Liver (tissue), 9 donors: ENCODE measurements around the gene ARL6IP6. TPM values are rescaled to one million over a fixed set of nuclear protein-coding genes. Genes with fewer than 3 reads are reported as not detected.
A peak's percentile ranks its signal among the peaks of the same experiment; 100 is the strongest.
"Not testable (repeated sequence)": the region's sequence is repeated elsewhere in the genome, so short reads cannot be mapped to it uniquely, and the experiment has no call there.

Experiments used
- DNase-seq: peaks from one replicate; pipeline ENCODE4 v3.0.0-alpha.2; 2017; ENCODE audit warnings: low spot score
- H3K27ac ChIP-seq, 2 donors: one replicate each; pipeline ENCODE4 v1.7.0; 2013; ENCODE audit warnings: inconsistent platforms in 2 of 2, low read length in 2 of 2, control low read depth in 1 of 2, low read depth in 1 of 2, mild to moderate bottlenecking in 1 of 2
- H3K27me3 ChIP-seq, 4 donors: one replicate each; pipeline versions ENCODE4 v1.6.1 to v1.7.0; 2013; ENCODE audit warnings: low read length in 3 of 4, inconsistent platforms in 1 of 4, mild to moderate bottlenecking in 1 of 4, moderate library complexity in 1 of 4; ENCODE audit not compliant: control insufficient read depth in 4 of 4, insufficient read depth in 4 of 4
- H3K36me3 ChIP-seq, 4 donors: one replicate each; pipeline versions ENCODE4 v1.6.1 to v1.7.0; 2013; ENCODE audit warnings: low read length in 3 of 4, mild to moderate bottlenecking in 3 of 4, low read depth in 1 of 4, moderate library complexity in 1 of 4; ENCODE audit not compliant: control insufficient read depth in 4 of 4, insufficient read depth in 3 of 4
- H3K4me1 ChIP-seq, 4 donors: one replicate each; pipeline versions ENCODE4 v1.6.1 to v1.7.0; 2013; ENCODE audit warnings: low read length in 3 of 4, mild to moderate bottlenecking in 3 of 4, moderate library complexity in 1 of 4; ENCODE audit not compliant: control insufficient read depth in 4 of 4, insufficient read depth in 4 of 4
- H3K4me3 ChIP-seq, 3 donors: one replicate each; pipeline versions ENCODE4 v1.6.1 to v1.7.0; 2013; ENCODE audit warnings: low read length in 3 of 3, control low read depth in 1 of 3, low read depth in 1 of 3, mild to moderate bottlenecking in 1 of 3
- H3K9ac ChIP-seq, 2 donors: one replicate each; pipeline ENCODE4 v1.7.0; 2013; ENCODE audit warnings: low read length in 2 of 2, mild to moderate bottlenecking in 2 of 2, moderate library complexity in 2 of 2, control low read depth in 1 of 2, low read depth in 1 of 2
- H3K9me3 ChIP-seq, 4 donors: one replicate each; pipeline versions ENCODE4 v1.6.1 to v1.7.0; 2013; ENCODE audit warnings: low read length in 3 of 4; ENCODE audit not compliant: control insufficient read depth in 4 of 4
- EGR1 ChIP-seq, 2 donors: IDR thresholded peaks; 2 replicates each; pipeline ENCODE4 v1.6.1; 2016 to 2018; ENCODE audit warnings: antibody characterized with exemption in 2 of 2, low read depth in 2 of 2
- HNF4A ChIP-seq, 2 donors: conservative IDR thresholded peaks; 2 replicates each; pipeline ENCODE4 v1.6.1; 2016; ENCODE audit warnings: antibody characterized with exemption in 2 of 2, mild to moderate bottlenecking in 2 of 2
- RAD21 ChIP-seq, 2 donors: IDR thresholded peaks; 2 replicates each; pipeline ENCODE4 v1.6.1; 2016; ENCODE audit warnings: antibody characterized with exemption in 2 of 2, mild to moderate bottlenecking in 2 of 2
- SP1 ChIP-seq: IDR thresholded peaks from 2 replicates; pipeline ENCODE4 v1.6.1; 2018; ENCODE audit warnings: antibody characterized with exemption, mild to moderate bottlenecking
- TAF1 ChIP-seq: conservative IDR thresholded peaks from 2 replicates; pipeline ENCODE4 v1.6.1; 2016; ENCODE audit warnings: antibody characterized with exemption, mild to moderate bottlenecking
- WGBS: extraction: QIAGEN DNeasy Blood & Tissue Kit; methylation state at CpG from one replicate; pipeline ENCODE4 v1.1.7; 2013; 5-methylcytosine and 5-hydroxymethylcytosine counted together
- polyA plus RNA-seq, 2 donors: library from polyadenylated mRNA; stranded (reverse) in 1 of 2; unstranded in 1 of 2; fragments of 200-250 nt in 1 of 2; fragments of >200 nt in 1 of 2; fragmentation: Nextera tagmentation in 1 of 2; extraction: Ambion mirVana in 1 of 2; gene quantifications; one replicate each; pipeline versions ENCODE4 v1.2.1 to v1.2.3, GENCODE V29; 2013 to 2015
- total RNA-seq, 2 donors: library from RNA; depleted of rRNA; stranded (reverse); fragments of >200 nt; gene quantifications; one replicate each; pipeline ENCODE4 v1.2.3, GENCODE V29; 2014
- TF ChIP-seq, protein P1 (sequence below): fragments of 150-350 bp; IDR thresholded peaks from 2 replicates; pipeline ENCODE4 v1.5.1; 2017; ENCODE audit warnings: improper control_type of control experiment, low read depth, low read length; ENCODE audit not compliant: missing input control
- donor health status: healthy.
- donor health status: healthy.
- donor health status: healthy.
- donor health status: healthy.
- donor health status: healthy.

The ARL6IP6 gene
- total and polyA plus RNA-seq, 4 donors = 2.2 to 16.6 (median 4.6) TPM

DNA sequence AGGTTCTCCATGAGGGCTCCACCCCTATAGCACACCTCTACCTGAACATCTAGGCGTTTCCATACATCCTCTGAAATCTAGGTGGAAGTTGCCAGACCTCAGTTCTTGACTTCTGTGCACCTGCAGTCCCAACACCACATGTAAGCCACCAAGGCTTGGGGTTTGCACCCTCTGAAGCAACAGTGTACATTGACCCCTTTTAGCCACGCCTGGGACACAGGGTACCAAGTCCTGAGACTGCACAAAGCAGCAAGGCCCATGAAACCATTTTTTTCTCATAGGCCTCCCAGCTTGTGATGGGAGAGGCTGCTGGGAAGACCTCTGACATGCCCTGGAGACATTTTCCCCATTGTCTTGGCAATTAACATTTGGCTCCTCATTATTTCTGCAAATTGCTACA, 20.0 kb downstream of the ARL6IP6 start:
- no peaks in the 10 kb centered on the region for H3K27me3 ChIP-seq
- H3K4me1 ChIP-seq = no peaks in the 10 kb centered on the region
- H3K36me3 ChIP-seq = peaks cover 0 to 3% (median 2%) of the 10 kb centered on the region in 4 donors
- H3K9me3 ChIP-seq = no peaks in the 10 kb centered on the region
- no peak overlapping the region for H3K4me3 ChIP-seq
- no peak for TF ChIP-seq EGR1 (IDR thresholded peaks at IDR 0.05; ENCODE audit: low read depth in 2 of 2)
- peak; percentile 28 to 63 for TF ChIP-seq HNF4A (conservative IDR thresholded peaks at IDR 0.05)
- no peak for DNase-seq
- 92% methylated on average over 2 of the region's 2 CpGs for WGBS
- no peak overlapping the region for H3K9ac ChIP-seq
- no peak overlapping the region for H3K27ac ChIP-seq

DNA sequence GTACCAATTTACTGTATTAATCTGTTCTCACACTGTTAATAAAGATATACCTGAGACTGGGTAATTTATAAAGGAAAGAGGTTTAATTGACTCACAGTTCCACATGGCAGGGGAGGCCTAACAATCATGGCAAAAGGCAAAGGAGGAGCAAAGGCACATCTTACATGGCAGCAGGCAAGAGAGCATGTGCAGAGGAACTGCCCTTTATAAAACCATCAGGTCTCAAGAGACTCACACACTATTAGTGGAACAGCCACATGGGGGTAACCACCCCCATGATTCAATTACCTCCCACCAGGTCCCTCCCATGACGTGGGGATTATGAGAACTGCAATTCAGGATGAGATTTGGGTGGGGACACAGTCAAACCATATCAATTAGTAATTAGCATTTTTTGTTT, 21.3 kb downstream of the ARL6IP6 start:
- H3K27me3 ChIP-seq, H3K9ac ChIP-seq, H3K9me3 ChIP-seq, H3K4me1 ChIP-seq, H3K4me3 ChIP-seq, DNase-seq, H3K27ac ChIP-seq, H3K36me3 ChIP-seq: not testable (repeated sequence)
- WGBS = 97% methylated on average over 1 of the region's 1 CpG

DNA sequence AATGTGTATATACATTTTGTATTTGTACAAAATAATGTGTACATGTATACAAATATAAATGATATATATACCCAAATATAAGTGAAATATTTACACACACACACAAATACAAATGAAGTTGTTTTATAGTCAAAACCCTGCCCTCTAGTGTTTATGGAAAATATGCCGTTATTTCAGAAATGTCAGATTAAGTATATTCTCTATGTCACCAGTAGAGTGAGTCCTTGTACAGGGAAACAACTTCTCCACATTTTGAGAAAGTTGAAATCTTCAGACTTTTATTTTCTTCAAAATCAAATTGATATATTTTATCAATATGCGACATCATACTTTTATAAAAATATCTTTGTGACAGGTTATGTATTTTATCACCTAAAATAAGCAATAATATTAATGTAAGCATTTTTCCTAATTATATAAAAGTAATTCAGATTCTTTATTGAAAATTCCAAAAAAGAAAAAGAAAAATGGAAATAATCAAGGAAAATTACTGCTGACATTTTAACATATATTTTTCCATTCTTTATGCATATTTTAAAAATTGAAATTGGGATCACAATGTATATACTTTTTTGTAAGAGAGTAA, 22.4 kb downstream of the ARL6IP6 start:
- no peaks in the 10 kb centered on the region for H3K27me3 ChIP-seq
- H3K36me3 ChIP-seq = peaks cover 0 to 3% (median 2%) of the 10 kb centered on the region in 4 donors
- H3K9me3 ChIP-seq = no peaks in the 10 kb centered on the region
- no peak overlapping the region for H3K4me3 ChIP-seq
- WGBS = 37% methylated on average over 2 of the region's 2 CpGs
- H3K4me1 ChIP-seq = no peaks in the 10 kb centered on the region
- no peak overlapping the region for H3K27ac ChIP-seq
- TF ChIP-seq RAD21 (IDR thresholded peaks at IDR 0.05) (peak; percentile 91), TAF1 (no peak)
- TF ChIP-seq, protein P1, sequence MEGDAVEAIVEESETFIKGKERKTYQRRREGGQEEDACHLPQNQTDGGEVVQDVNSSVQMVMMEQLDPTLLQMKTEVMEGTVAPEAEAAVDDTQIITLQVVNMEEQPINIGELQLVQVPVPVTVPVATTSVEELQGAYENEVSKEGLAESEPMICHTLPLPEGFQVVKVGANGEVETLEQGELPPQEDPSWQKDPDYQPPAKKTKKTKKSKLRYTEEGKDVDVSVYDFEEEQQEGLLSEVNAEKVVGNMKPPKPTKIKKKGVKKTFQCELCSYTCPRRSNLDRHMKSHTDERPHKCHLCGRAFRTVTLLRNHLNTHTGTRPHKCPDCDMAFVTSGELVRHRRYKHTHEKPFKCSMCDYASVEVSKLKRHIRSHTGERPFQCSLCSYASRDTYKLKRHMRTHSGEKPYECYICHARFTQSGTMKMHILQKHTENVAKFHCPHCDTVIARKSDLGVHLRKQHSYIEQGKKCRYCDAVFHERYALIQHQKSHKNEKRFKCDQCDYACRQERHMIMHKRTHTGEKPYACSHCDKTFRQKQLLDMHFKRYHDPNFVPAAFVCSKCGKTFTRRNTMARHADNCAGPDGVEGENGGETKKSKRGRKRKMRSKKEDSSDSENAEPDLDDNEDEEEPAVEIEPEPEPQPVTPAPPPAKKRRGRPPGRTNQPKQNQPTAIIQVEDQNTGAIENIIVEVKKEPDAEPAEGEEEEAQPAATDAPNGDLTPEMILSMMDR = peak; percentile 89
- no peak for DNase-seq
- H3K9ac ChIP-seq = no peak overlapping the region

DNA sequence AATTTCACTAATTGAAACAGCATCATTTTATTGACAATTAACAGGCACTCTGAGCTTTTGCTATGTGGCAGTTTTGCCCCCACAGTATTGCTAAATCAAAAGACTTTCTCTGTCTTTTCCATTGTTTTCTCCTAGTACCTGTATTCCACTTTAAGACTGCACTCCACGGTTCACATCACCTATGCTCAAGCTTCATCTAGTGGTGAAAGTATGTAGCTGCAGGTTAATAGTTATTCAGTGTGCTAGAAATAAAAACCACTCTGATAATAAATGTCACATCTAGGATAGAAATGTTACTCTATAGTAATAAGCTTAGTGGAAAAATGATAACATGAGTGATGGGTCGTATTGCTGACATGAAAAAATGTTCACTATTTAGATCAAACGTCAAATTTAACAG, 24.6 kb downstream of the ARL6IP6 start:
- H3K9ac ChIP-seq = peak overlapping the region in 1 of 2 donors; percentile 14
- 62% methylated on average over 3 of the region's 3 CpGs for whole genome bisulfite sequencing
- no peak overlapping the region for H3K27ac ChIP-seq
- H3K4me1 ChIP-seq = no peaks in the 10 kb centered on the region
- TF ChIP-seq RAD21 (IDR thresholded peaks at IDR 0.05) (peak; percentile 47 to 71), SP1 (no peak)
- TF ChIP-seq, protein P1 = peak; percentile 42
- no peak for DNase-seq
- H3K27me3 ChIP-seq = no peaks in the 10 kb centered on the region
- H3K9me3 ChIP-seq = no peaks in the 10 kb centered on the region
- no peaks in the 10 kb centered on the region for H3K36me3 ChIP-seq
- no peak overlapping the region for H3K4me3 ChIP-seq

DNA sequence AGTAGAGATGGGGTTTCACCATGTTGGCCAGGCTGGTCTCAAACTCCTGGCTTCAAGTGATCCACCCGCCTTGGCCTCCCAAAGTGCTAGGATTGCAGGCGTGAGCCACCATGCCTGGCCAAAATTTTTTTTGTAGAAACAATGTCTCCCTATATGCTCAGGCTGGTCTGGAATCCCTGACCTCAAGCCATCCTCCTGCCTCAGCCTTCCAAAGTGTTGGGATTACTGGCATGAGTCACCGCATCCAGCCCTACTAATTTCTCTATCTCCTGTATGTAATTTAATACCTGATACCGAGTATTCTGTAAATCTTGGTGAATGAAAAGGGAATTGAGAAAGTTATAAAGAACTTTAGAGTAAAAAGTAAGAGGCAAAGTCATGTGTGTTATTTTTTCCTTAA, 29.3 kb downstream of the ARL6IP6 start:
- H3K9me3 ChIP-seq, H3K9ac ChIP-seq, H3K4me3 ChIP-seq, H3K36me3 ChIP-seq, DNase-seq, H3K27me3 ChIP-seq, H3K4me1 ChIP-seq, H3K27ac ChIP-seq: not testable (repeated sequence)
- WGBS = 91% methylated on average over 4 of the region's 4 CpGs
